Hepatocyte (in vitro differentiated cells): ENCODE measurements around the gene CD79A. TPM values are rescaled to one million over a fixed set of nuclear protein-coding genes. Genes with fewer than 3 reads are reported as not detected.

Source experiments
- DNase-seq: peaks from one replicate; pipeline ENCODE4 v3.0.0-alpha.2; 2016; ENCODE audit warnings: low spot score
- H2AFZ ChIP-seq: fragments of 200-600 bp; sonication (generic); 2 replicates; pipeline ENCODE4 v1.6.0; 2016; ENCODE audit warnings: antibody characterized with exemption, mild to moderate bottlenecking
- H3K27ac ChIP-seq: fragments of 200-600 bp; sonication (generic); 2 replicates; pipeline ENCODE4 v1.5.1; 2016; ENCODE audit warnings: mild to moderate bottlenecking
- H3K27me3 ChIP-seq: fragments of 200-600 bp; sonication (generic); 2 replicates; pipeline ENCODE4 v1.6.1; 2016
- H3K36me3 ChIP-seq: fragments of 200-600 bp; sonication (generic); replicated peaks from 2 replicates; pipeline ENCODE4 v1.5.1; 2016; ENCODE audit warnings: low read depth; ENCODE audit not compliant: insufficient read depth
- H3K4me1 ChIP-seq: fragments of 200-600 bp; sonication (generic); 2 replicates; pipeline ENCODE4 v1.5.1; 2016; ENCODE audit warnings: mild to moderate bottlenecking, moderate library complexity; ENCODE audit not compliant: insufficient read depth
- H3K4me2 ChIP-seq: fragments of 200-600 bp; sonication (generic); 2 replicates; pipeline ENCODE4 v1.6.0; 2016
- H3K4me3 ChIP-seq: fragments of 200-600 bp; sonication (generic); 2 replicates; pipeline ENCODE4 v1.5.1; 2016; ENCODE audit warnings: mild to moderate bottlenecking
- H3K79me2 ChIP-seq: fragments of 200-600 bp; sonication (generic); 2 replicates; pipeline ENCODE4 v1.6.0; 2017; ENCODE audit warnings: mild to moderate bottlenecking
- H3K9me2 ChIP-seq: fragments of 200-600 bp; sonication (generic); replicated peaks from 2 replicates; pipeline ENCODE4 v1.6.0; 2017; ENCODE audit warnings: mild to moderate bottlenecking; ENCODE audit not compliant: insufficient read depth
- H3K9me3 ChIP-seq: fragments of 200-600 bp; sonication (generic); 2 replicates; pipeline ENCODE4 v1.5.1; 2016; ENCODE audit warnings: low read depth, mild to moderate bottlenecking
- H4K20me1 ChIP-seq: fragments of 200-600 bp; sonication (generic); 2 replicates; pipeline ENCODE4 v1.6.0; 2016; ENCODE audit warnings: mild to moderate bottlenecking; ENCODE audit not compliant: insufficient read depth, poor library complexity, severe bottlenecking
- CTCF ChIP-seq: fragments of 200-600 bp; sonication (generic); IDR thresholded peaks from 2 replicates; pipeline ENCODE4 v1.5.1; 2016; ENCODE audit warnings: antibody characterized with exemption, mild to moderate bottlenecking; ENCODE audit not compliant: poor library complexity
- EZH2 ChIP-seq: fragments of 200-600 bp; sonication (generic); IDR thresholded peaks from 2 replicates; pipeline ENCODE4 v1.6.1; 2016; ENCODE audit warnings: antibody characterized with exemption, mild to moderate bottlenecking, borderline replicate concordance
- EZH2phosphoT487 ChIP-seq: fragments of 200-600 bp; sonication (generic); IDR thresholded peaks from one replicate; pipeline ENCODE4 v1.6.1; 2018; ENCODE audit warnings: antibody characterized with exemption, mild to moderate bottlenecking, low read depth, moderate library complexity; ENCODE audit not compliant: unreplicated experiment, severe bottlenecking
- WGBS: methylation state at CpG from one replicate; pipeline ENCODE4 v1.1.6; 2016; ENCODE audit warnings: low lambda C conversion rate; ENCODE audit errors: missing lambda C conversion rate; 5-methylcytosine and 5-hydroxymethylcytosine counted together
- polyA plus RNA-seq: library from polyadenylated mRNA; unstranded; fragments of >200 nt; fragmentation: Nextera tagmentation; extraction: Ambion mirVana; gene quantifications from 2 replicates; pipeline ENCODE4 v1.2.1, GENCODE V29; 2016
- total RNA-seq: library from RNA; depleted of rRNA; stranded (reverse); fragments of >200 nt; gene quantifications from 2 replicates; pipeline ENCODE4 v1.2.3, GENCODE V29; 2014

Gene CD79A
- total and polyA plus RNA-seq, 2 experiments from 2014 or later: 0.27 to 0.37 TPM

DNA sequence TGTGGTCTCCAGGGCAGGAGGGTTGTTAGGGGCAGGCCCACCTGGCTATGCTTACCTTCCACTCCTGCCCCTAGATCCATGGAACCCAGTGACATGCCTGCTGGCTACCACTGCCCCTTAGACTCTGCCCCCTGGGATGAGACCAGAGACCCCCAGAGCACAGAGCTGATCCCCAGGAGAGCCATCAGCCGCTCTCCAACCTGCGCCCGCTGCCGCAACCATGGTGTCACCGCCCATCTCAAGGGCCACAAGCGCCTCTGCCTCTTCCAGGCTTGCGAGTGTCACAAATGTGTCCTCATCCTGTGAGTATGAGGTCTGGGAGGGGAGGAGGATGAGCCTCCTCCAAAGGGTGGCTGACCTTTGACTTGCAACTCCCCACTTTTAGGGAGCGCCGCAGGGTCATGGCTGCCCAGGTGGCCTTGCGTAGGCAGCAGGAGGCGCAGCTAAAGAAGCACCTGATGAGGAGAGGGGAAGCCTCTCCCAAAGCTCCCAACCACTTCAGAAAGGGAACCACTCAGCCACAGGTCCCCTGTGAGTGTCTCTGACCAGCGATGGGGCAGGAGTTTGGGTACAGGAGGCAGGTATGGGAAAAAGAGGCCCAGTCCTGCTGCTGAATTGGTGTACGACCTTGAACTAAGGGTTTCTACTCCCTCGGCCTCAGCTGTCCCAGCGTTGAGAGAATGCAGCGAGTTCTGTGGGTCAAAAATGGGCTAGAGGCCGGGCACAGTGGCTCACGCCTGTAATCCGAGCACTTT, 29.6 kb upstream of the CD79A start:
- H3K27ac ChIP-seq: no peak overlapping the region
- H2AFZ ChIP-seq: no peak overlapping the region
- TF ChIP-seq CTCF: no peak
- no peak for TF ChIP-seq EZH2
- TF ChIP-seq EZH2phosphoT487: no peak
- no peak overlapping the region for H3K4me2 ChIP-seq
- H4K20me1 ChIP-seq: no peaks in the 10 kb centered on the region
- peaks cover 8% of the 10 kb centered on the region for H3K27me3 ChIP-seq
- H3K9me3 ChIP-seq: no peaks in the 10 kb centered on the region
- no peaks in the 10 kb centered on the region for H3K9me2 ChIP-seq
- H3K4me3 ChIP-seq: no peak overlapping the region
- 88% methylated on average over 19 of the region's 19 CpGs for WGBS
- no peaks in the 10 kb centered on the region for H3K4me1 ChIP-seq
- H3K79me2 ChIP-seq: no peaks in the 10 kb centered on the region
- DNase-seq: no peak
- no peaks in the 10 kb centered on the region for H3K36me3 ChIP-seq

- Histone ChIP-seq H3K4me2 (no peak overlapping the region), H3K9me3 (no peaks in the 10 kb centered on the region), H3K79me2 (no peaks in the 10 kb centered on the region), H3K4me3 (no peak overlapping the region), H3K4me1 (no peaks in the 10 kb centered on the region), H3K9me2 (no peaks in the 10 kb centered on the region), H3K27me3 (peaks cover 19% of the 10 kb centered on the region), H2AFZ (no peak overlapping the region), H3K27ac (no peak overlapping the region), H4K20me1 (no peaks in the 10 kb centered on the region), H3K36me3 (no peaks in the 10 kb centered on the region)
- no peak for DNase-seq
- 70% methylated on average over 6 of the region's 6 CpGs for WGBS
- TF ChIP-seq EZH2 (no peak), CTCF (no peak), EZH2phosphoT487 (no peak)
Measured at GRCh38 chr19:41848666-41849065, 28.4 kb upstream of the CD79A start.

GRCh38 chr19:41849067-41849466, 28.0 kb upstream of the CD79A start:
- no peak overlapping the region for H3K4me2 ChIP-seq
- no peaks in the 10 kb centered on the region for H3K4me1 ChIP-seq
- no peak overlapping the region for H3K4me3 ChIP-seq
- H3K27ac ChIP-seq: no peak overlapping the region
- no peak for TF ChIP-seq CTCF
- no peak for TF ChIP-seq EZH2
- TF ChIP-seq EZH2phosphoT487: no peak
- no peak overlapping the region for H2AFZ ChIP-seq
- WGBS: 67% methylated on average over 2 of the region's 2 CpGs
- no peaks in the 10 kb centered on the region for H3K79me2 ChIP-seq
- DNase-seq: no peak
- no peaks in the 10 kb centered on the region for H3K9me3 ChIP-seq
- H3K9me2 ChIP-seq: no peaks in the 10 kb centered on the region
- H3K27me3 ChIP-seq: peaks cover 23% of the 10 kb centered on the region
- no peaks in the 10 kb centered on the region for H4K20me1 ChIP-seq
- no peaks in the 10 kb centered on the region for H3K36me3 ChIP-seq
